ENCODE data around the gene EHMT1.

DNA sequence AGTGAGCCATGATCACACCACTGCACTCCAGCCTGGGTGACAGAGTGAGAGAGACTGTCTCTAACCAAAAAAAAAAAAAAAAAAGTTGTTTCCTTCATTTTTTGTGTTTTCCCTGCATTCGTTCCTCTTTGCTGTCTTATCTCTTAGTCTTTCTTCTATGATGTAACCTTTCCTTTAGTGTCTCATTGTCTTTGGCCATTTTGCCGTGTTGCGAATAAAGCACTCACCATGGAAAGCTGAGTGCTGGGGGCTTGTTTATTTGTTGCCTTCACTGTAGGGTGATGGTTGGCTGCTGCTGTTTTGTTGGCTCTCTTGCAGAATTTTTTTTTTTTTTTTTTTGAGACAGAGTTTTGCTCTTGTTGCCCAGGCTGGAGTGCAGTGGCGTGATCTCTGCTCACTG is 7.7 kb downstream of the EHMT1 start:
- TF ChIP-seq EZH2 (IDR thresholded peaks at IDR 0.05; ENCODE audit: borderline replicate concordance) (no peak), CTCF (IDR thresholded peaks at IDR 0.05; ENCODE audit: poor library complexity) (no peak)
